ENCODE results near the gene NUBP2.

Gene NUBP2

GRCh38 chr16:1826691-1827573, 44.2 kb downstream of the NUBP2 start, which contains the start of the genes FAHD1 and HAGH (continued):
- TF ChIP-seq ZBTB7A (tag by site-specific recombination; IDR thresholded peaks at IDR 0.05; ENCODE audit: low read depth): 0 out of 2 replicates have a peak, but pooled peaks have one; percentile 83
- peak; percentile 45; the same call in 1 of the 2 replicates for TF ChIP-seq MYNN (tag by site-specific recombination; IDR thresholded peaks at IDR 0.05; ENCODE audit: borderline replicate concordance)
- TF ChIP-seq ZNF175 (tag by site-specific recombination; IDR thresholded peaks at IDR 0.05): no peak
- TF ChIP-seq, protein P1, sequence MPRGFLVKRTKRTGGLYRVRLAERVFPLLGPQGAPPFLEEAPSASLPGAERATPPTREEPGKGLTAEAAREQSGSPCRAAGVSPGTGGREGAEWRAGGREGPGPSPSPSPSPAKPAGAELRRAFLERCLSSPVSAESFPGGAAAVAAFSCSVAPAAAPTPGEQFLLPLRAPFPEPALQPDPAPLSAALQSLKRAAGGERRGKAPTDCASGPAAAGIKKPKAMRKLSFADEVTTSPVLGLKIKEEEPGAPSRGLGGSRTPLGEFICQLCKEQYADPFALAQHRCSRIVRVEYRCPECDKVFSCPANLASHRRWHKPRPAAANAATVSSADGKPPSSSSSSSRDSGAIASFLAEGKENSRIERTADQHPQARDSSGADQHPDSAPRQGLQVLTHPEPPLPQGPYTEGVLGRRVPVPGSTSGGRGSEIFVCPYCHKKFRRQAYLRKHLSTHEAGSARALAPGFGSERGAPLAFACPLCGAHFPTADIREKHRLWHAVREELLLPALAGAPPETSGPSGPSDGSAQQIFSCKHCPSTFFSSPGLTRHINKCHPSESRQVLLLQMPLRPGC (tag by site-specific recombination; IDR thresholded peaks at IDR 0.05): peak; percentile 96
- peak; percentile 37; the same call in 1 of the 2 replicates for TF ChIP-seq MEIS1 (CRISPR knock-in tag; IDR thresholded peaks at IDR 0.05; ENCODE audit: borderline replicate concordance)
- TF ChIP-seq, protein P2, sequence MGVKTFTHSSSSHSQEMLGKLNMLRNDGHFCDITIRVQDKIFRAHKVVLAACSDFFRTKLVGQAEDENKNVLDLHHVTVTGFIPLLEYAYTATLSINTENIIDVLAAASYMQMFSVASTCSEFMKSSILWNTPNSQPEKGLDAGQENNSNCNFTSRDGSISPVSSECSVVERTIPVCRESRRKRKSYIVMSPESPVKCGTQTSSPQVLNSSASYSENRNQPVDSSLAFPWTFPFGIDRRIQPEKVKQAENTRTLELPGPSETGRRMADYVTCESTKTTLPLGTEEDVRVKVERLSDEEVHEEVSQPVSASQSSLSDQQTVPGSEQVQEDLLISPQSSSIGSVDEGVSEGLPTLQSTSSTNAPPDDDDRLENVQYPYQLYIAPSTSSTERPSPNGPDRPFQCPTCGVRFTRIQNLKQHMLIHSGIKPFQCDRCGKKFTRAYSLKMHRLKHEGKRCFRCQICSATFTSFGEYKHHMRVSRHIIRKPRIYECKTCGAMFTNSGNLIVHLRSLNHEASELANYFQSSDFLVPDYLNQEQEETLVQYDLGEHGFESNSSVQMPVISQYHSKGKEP (tag by site-specific recombination; IDR thresholded peaks at IDR 0.05): peak; percentile 48; the same call in 1 of the 2 replicates
- peak; percentile 96 for TF ChIP-seq OVOL3 (tag by site-specific recombination; IDR thresholded peaks at IDR 0.05)
- peak; percentile 95 for TF ChIP-seq ZNF580 (tag by site-specific recombination; IDR thresholded peaks at IDR 0.05)
- 0 out of 2 replicates have a peak, but pooled peaks have one; percentile 38 for TF ChIP-seq ZNF354C (tag by site-specific recombination; IDR thresholded peaks at IDR 0.05; ENCODE audit: borderline replicate concordance, low read depth)
- TF ChIP-seq ZNF138 (tag by site-specific recombination; IDR thresholded peaks at IDR 0.05; ENCODE audit: borderline replicate concordance): no peak
- peak; percentile 37 for TF ChIP-seq ZNF341 (tag by site-specific recombination; IDR thresholded peaks at IDR 0.05; ENCODE audit: low read depth)
- TF ChIP-seq ZSCAN23 (tag by site-specific recombination; IDR thresholded peaks at IDR 0.05): peak; percentile 89
- no peak; the same call in 1 of the 2 replicates for TF ChIP-seq BCL6B (tag by site-specific recombination; IDR thresholded peaks at IDR 0.05)
- peak; percentile 78 for TF ChIP-seq ZBTB21 (tag by site-specific recombination; IDR thresholded peaks at IDR 0.05)
- peak; percentile 87 for TF ChIP-seq SP2 (tag by site-specific recombination; IDR thresholded peaks at IDR 0.05)
- peak; percentile 96 for TF ChIP-seq ZBTB17 (tag by site-specific recombination; IDR thresholded peaks at IDR 0.05)

GRCh38 chr16:1828645-1829410, 46.1 kb downstream of the NUBP2 start:
- ChIA-PET POLR2A (no interaction called here), CTCF (no interaction called here)
- Histone ChIP-seq H3K4me1 (ENCODE audit: control insufficient read depth, insufficient read depth, low read length) (no peaks in the 10 kb centered on the region), H3K9me3 (ENCODE audit: control insufficient read depth, insufficient read depth, low read depth, low read length) (no peaks in the 10 kb centered on the region), H3K36me3 (ENCODE audit: control insufficient read depth in 2 of 2, insufficient read depth in 1 of 2, low read length in 2 of 2) (peaks cover 0 to 15% of the 10 kb centered on the region in 2 experiments; a peak in 2 of 3 replicates), H3K27ac (ENCODE audit: extremely low read depth, low read depth, low read length) (no peak overlapping the region), H3K4me3 (ENCODE audit: low read depth, low read length) (no peak overlapping the region)
- TF ChIP-seq ZNF239 (tag by site-specific recombination; IDR thresholded peaks at IDR 0.05) (no peak), ZFP41 (tag by site-specific recombination; IDR thresholded peaks at IDR 0.05; ENCODE audit: borderline replicate concordance) (no peak), BCL6B (tag by site-specific recombination; IDR thresholded peaks at IDR 0.05) (no peak), ZNF302 (tag by site-specific recombination; IDR thresholded peaks at IDR 0.05; ENCODE audit: low read depth) (no peak), SCRT2 (tag by site-specific recombination; IDR thresholded peaks at IDR 0.05) (no peak), ZNF660 (tag by site-specific recombination; IDR thresholded peaks at IDR 0.05) (no peak)

Data from HEK293 (cell line).